Endothelial cell of umbilical vein (primary cell): ENCODE measurements around the gene SNED1. TPM values are rescaled to one million over a fixed set of nuclear protein-coding genes. Genes with fewer than 3 reads are reported as not detected.

Experiments used
- BruUV-seq: library from RNA; stranded (reverse); fragments of 400-500 nt; replicated peaks from 2 replicates; lab custom pipeline; 2021; lab: Mats Ljungman, UMichigan
- CTCF ChIA-PET: fragments of 300-600, 350-600 bp; sonication (Branson Sonifier 250); formaldehyde crosslinking; loops from one replicate; lab custom pipeline; 2021; ENCODE audit warnings: antibody characterized with exemption, inconsistent platforms; lab: Charles Lee
- POLR2A ChIA-PET: fragments of 300-600, 350-600 bp; sonication (Branson Sonifier 250); formaldehyde crosslinking; loops from one replicate; lab custom pipeline; 2021; ENCODE audit warnings: antibody characterized with exemption, inconsistent platforms; lab: Charles Lee
- DNase-seq: peaks from one replicate; pipeline ENCODE4 v3.0.0-alpha.2; 2011; ENCODE audit warnings: low read depth, low spot score
- FAIRE-seq: peaks from 2 replicates; lab custom pipeline; 2011; peaks lifted over from hg19 to GRCh38; lab: Jason Lieb, UNC
- H2AFZ ChIP-seq: 2 replicates; pipeline ENCODE4 v1.6.0; 2012; ENCODE audit warnings: low read depth, low read length, control low read depth, inconsistent platforms
- H3K27ac ChIP-seq: 2 replicates; pipeline ENCODE4 v1.5.1; 2011; ENCODE audit warnings: low read depth, mild to moderate bottlenecking, control low read depth, low read length, moderate library complexity; ENCODE audit not compliant: insufficient read depth
- H3K27me3 ChIP-seq, 2 experiments: 2 replicates each; pipeline versions ENCODE4 v1.6.0 to v1.6.1; 2011; ENCODE audit warnings: low read length in 2 of 2, mixed read lengths in 1 of 2; ENCODE audit not compliant: control insufficient read depth in 2 of 2, insufficient read depth in 2 of 2
- H3K36me3 ChIP-seq, 2 experiments: 2 replicates in 1 of 2; 3 replicates in 1 of 2; pipeline ENCODE4 v1.5.1; 2011; ENCODE audit warnings: low read length in 2 of 2, mild to moderate bottlenecking in 1 of 2, moderate library complexity in 1 of 2; ENCODE audit not compliant: control insufficient read depth in 2 of 2, insufficient read depth in 2 of 2; ENCODE audit errors: extremely low read depth in 1 of 2
- H3K4me1 ChIP-seq: 3 replicates; pipeline ENCODE4 v1.5.1; 2011; ENCODE audit warnings: mild to moderate bottlenecking, low read length; ENCODE audit not compliant: control insufficient read depth, insufficient read depth; ENCODE audit errors: extremely low read depth
- H3K4me2 ChIP-seq: 2 replicates; pipeline ENCODE4 v1.6.1; 2011; ENCODE audit warnings: low read length, control low read depth, mixed read lengths; ENCODE audit not compliant: insufficient read depth
- H3K4me3 ChIP-seq, 3 experiments: fragments of 200-600 bp in 1 of 3; sonication (generic), shearing (Covaris generic) in 1 of 3; replicated peaks in 1 of 3; 2 replicates each; pipeline ENCODE4 v1.5.1; 2011 to 2016; ENCODE audit warnings: control low read depth in 3 of 3, low read length in 3 of 3, mild to moderate bottlenecking in 2 of 3, inconsistent platforms in 1 of 3, low read depth in 1 of 3, moderate library complexity in 1 of 3; ENCODE audit not compliant: insufficient read depth in 1 of 3
- H3K79me2 ChIP-seq: 2 replicates; pipeline ENCODE4 v1.6.0; 2012; ENCODE audit warnings: low read length, inconsistent platforms; ENCODE audit not compliant: control insufficient read depth, insufficient read depth
- H3K9ac ChIP-seq: replicated peaks from 2 replicates; pipeline ENCODE3; 2011; ENCODE audit warnings: low read length, control low read depth; ENCODE audit not compliant: insufficient read depth; ENCODE audit errors: extremely low read depth
- H3K9me1 ChIP-seq: replicated peaks from 3 replicates; pipeline ENCODE4 v1.6.0; 2011; ENCODE audit warnings: mild to moderate bottlenecking, low read length; ENCODE audit not compliant: control insufficient read depth, insufficient read depth; ENCODE audit errors: extremely low read depth
- H3K9me3 ChIP-seq: replicated peaks from 2 replicates; pipeline ENCODE4 v1.5.1; 2012; ENCODE audit warnings: low read length, inconsistent platforms; ENCODE audit not compliant: control insufficient read depth, insufficient read depth
- H4K20me1 ChIP-seq: replicated peaks from 2 replicates; pipeline ENCODE3; 2011; ENCODE audit warnings: mild to moderate bottlenecking, low read length; ENCODE audit not compliant: control insufficient read depth, insufficient read depth; ENCODE audit errors: extremely low read depth
- CTCF ChIP-seq, 2 donors: IDR thresholded peaks; 1 replicate in 1 of 2; 2 replicates in 1 of 2; pipeline ENCODE4 v1.5.1; 2011; ENCODE audit warnings: low read length in 2 of 2, mild to moderate bottlenecking in 2 of 2, moderate library complexity in 2 of 2, control low read depth in 1 of 2, inconsistent platforms in 1 of 2, low read depth in 1 of 2; ENCODE audit not compliant: insufficient read depth in 1 of 2; ENCODE audit errors: extremely low read depth in 1 of 2
- EZH2 ChIP-seq: IDR thresholded peaks from 2 replicates; pipeline ENCODE4 v1.6.1; 2012; ENCODE audit warnings: borderline replicate concordance, low read depth, mild to moderate bottlenecking, moderate library complexity, low read length, inconsistent platforms; ENCODE audit not compliant: severe bottlenecking
- FOS ChIP-seq: IDR thresholded peaks from 2 replicates; pipeline ENCODE4 v1.6.1; 2011; ENCODE audit warnings: mild to moderate bottlenecking, low read length, moderate library complexity, borderline replicate concordance; ENCODE audit not compliant: insufficient read depth
- GATA2 ChIP-seq: IDR thresholded peaks from 2 replicates; pipeline ENCODE4 v1.7.0; 2011; ENCODE audit warnings: low read depth, mild to moderate bottlenecking, moderate library complexity, mixed read lengths, low read length; ENCODE audit not compliant: insufficient read length, insufficient read depth
- JUN ChIP-seq: IDR thresholded peaks from 2 replicates; pipeline ENCODE4 v1.6.1; 2011; ENCODE audit warnings: borderline replicate concordance, low read depth; ENCODE audit not compliant: insufficient read length, insufficient read depth
- MAX ChIP-seq: IDR thresholded peaks from 2 replicates; pipeline ENCODE4 v1.6.1; 2011; ENCODE audit not compliant: insufficient read depth, insufficient read length
- MYC ChIP-seq: IDR thresholded peaks from one replicate; pipeline ENCODE4 v1.6.1; 2011; ENCODE audit warnings: mild to moderate bottlenecking, low read depth, low read length
- POLR2A ChIP-seq: IDR thresholded peaks from 2 replicates; pipeline ENCODE4 v1.6.1; 2012; ENCODE audit warnings: low read depth, mild to moderate bottlenecking, control low read depth, low read length
- POLR2AphosphoS5 ChIP-seq: IDR thresholded peaks from 2 replicates; pipeline ENCODE4 v1.6.1; 2012; ENCODE audit warnings: low read depth, mild to moderate bottlenecking, control low read depth, low read length, moderate library complexity; ENCODE audit not compliant: insufficient read depth
- dilution Hi-C: fragments of 300-500 bp; cut with MboI; formaldehyde crosslinking; loops from one replicate; pipeline ENCODE4 v1.15.0; 2019; ENCODE audit warnings: low sequenced_read_pairs; ENCODE audit not compliant: extremely low pct_ligation_motif_present
- intact Hi-C: fragments of 100-400 bp; cut with micrococcal nuclease; formaldehyde crosslinking; loops from one replicate; pipeline ENCODE4 v1.10.0; 2022
- polyA plus RNA-seq, 4 experiments: library from polyadenylated mRNA; depleted of rRNA in 3 of 4; stranded (reverse) in 3 of 4; unstranded in 1 of 4; fragments of >200 nt; gene quantifications; 2 replicates each; pipeline versions ENCODE4 v1.2.1 to v1.2.3, GENCODE V29; 2011 to 2012; ENCODE audit warnings: missing spikeins in 1 of 4
- total RNA-seq: library from RNA; stranded (reverse); gene quantifications from 2 replicates; pipeline ENCODE4 v1.2.3, GENCODE V29; 2021

Gene SNED1
- total and polyA plus RNA-seq, 2 donors (not counting 3 experiments of a cell fraction or from before 2014, with no cell fraction given) = 14.1 to 17.2 TPM

GRCh38 chr2:240970104-240970503 lies 28.3 kb upstream of the SNED1 start:
- no peak overlapping the region for H3K27ac ChIP-seq
- DNase-seq (no peak), FAIRE-seq (no peak)
- dilution Hi-C loops (no loop called here), intact Hi-C loops (no loop called here)
- no TSS peak for BruUV-seq
- POLR2A ChIA-PET = no interaction called here
- H3K4me1 ChIP-seq = no peaks in the 10 kb centered on the region
- H3K9me3 ChIP-seq = no peaks in the 10 kb centered on the region
- H3K36me3 ChIP-seq = no peaks in the 10 kb centered on the region
- no peak overlapping the region for H2AFZ ChIP-seq
- H3K4me2 ChIP-seq = no peak overlapping the region
- H4K20me1 ChIP-seq = no peaks in the 10 kb centered on the region
- TF ChIP-seq CTCF (IDR thresholded peaks at IDR 0.05; ENCODE audit: extremely low read depth in 1 of 2, insufficient read depth in 1 of 2, low read depth in 1 of 2, low read length in 2 of 2) = no peak
- no peak for TF ChIP-seq EZH2
- CTCF ChIA-PET = no interaction called here
- no peaks in the 10 kb centered on the region for H3K79me2 ChIP-seq
- H3K9ac ChIP-seq = no peak overlapping the region
- no peak overlapping the region for H3K4me3 ChIP-seq
- H3K27me3 ChIP-seq = peaks cover 2 to 7% of the 10 kb centered on the region in 2 experiments
- no peaks in the 10 kb centered on the region for H3K9me1 ChIP-seq

GRCh38 chr2:240970816-240971215 lies 27.6 kb upstream of the SNED1 start:
- H4K20me1 ChIP-seq = no peaks in the 10 kb centered on the region
- intact Hi-C loops (no loop called here), dilution Hi-C loops (no loop called here)
- no peak overlapping the region for H2AFZ ChIP-seq
- no peaks in the 10 kb centered on the region for H3K36me3 ChIP-seq
- H3K9me3 ChIP-seq = no peaks in the 10 kb centered on the region
- H3K9me1 ChIP-seq = no peaks in the 10 kb centered on the region
- H3K4me2 ChIP-seq = no peak overlapping the region
- CTCF ChIA-PET = no interaction called here
- TF ChIP-seq CTCF (IDR thresholded peaks at IDR 0.05; ENCODE audit: extremely low read depth in 1 of 2, insufficient read depth in 1 of 2, low read depth in 1 of 2, low read length in 2 of 2) (no peak), EZH2 (no peak), POLR2A (no peak), JUN (no peak), POLR2AphosphoS5 (no peak), MYC (no peak), MAX (no peak), GATA2 (no peak), FOS (no peak)
- H3K79me2 ChIP-seq = no peaks in the 10 kb centered on the region
- DNase-seq (no peak), FAIRE-seq (no peak)
- POLR2A ChIA-PET = no interaction called here
- no TSS peak for BruUV-seq
- H3K9ac ChIP-seq = no peak overlapping the region
- H3K4me1 ChIP-seq = no peaks in the 10 kb centered on the region
- H3K27me3 ChIP-seq = peaks cover 2 to 8% of the 10 kb centered on the region in 2 experiments
- no peak overlapping the region for H3K4me3 ChIP-seq
- H3K27ac ChIP-seq = no peak overlapping the region
